K562 (cell line): ENCODE data around the gene C1orf105. TPM values are rescaled to one million over a fixed set of nuclear protein-coding genes. Genes with fewer than 3 reads are reported as not detected.

Source experiments
- ARID4B ChIP-seq: sonication (generic); formaldehyde crosslinking; IDR thresholded peaks from 2 replicates; pipeline ENCODE4 v1.8.0; 2022; ENCODE audit warnings: mild to moderate bottlenecking, missing genetic modification reagents
- CTCF ChIP-seq, 3 experiments: IDR thresholded peaks in 2 of 3; conservative IDR thresholded peaks in 1 of 3; 2 replicates each; pipeline ENCODE4 v1.5.1; 2011 to 2012; ENCODE audit warnings: low read length in 3 of 3, mild to moderate bottlenecking in 3 of 3, control low read depth in 2 of 3, improper control_type of control experiment in 1 of 3, inconsistent platforms in 1 of 3, low read depth in 1 of 3, mixed read lengths in 1 of 3, moderate library complexity in 1 of 3; ENCODE audit not compliant: insufficient read depth in 2 of 3
- E2F6 ChIP-seq, 2 experiments: IDR thresholded peaks; 2 replicates each; pipeline ENCODE4 v1.6.1; 2011; ENCODE audit warnings: borderline replicate concordance in 1 of 2, control low read depth in 1 of 2, low read depth in 1 of 2, low read length in 1 of 2, mild to moderate bottlenecking in 1 of 2, mixed read lengths in 1 of 2, moderate library complexity in 1 of 2; ENCODE audit not compliant: insufficient read depth in 1 of 2, insufficient read length in 1 of 2, poor library complexity in 1 of 2, severe bottlenecking in 1 of 2; ENCODE audit errors: extremely low read depth in 1 of 2
- KAT7 ChIP-seq: sonication (generic); formaldehyde crosslinking; IDR thresholded peaks from 2 replicates; pipeline ENCODE4 v1.8.0; 2022; ENCODE audit warnings: missing genetic modification reagents, mild to moderate bottlenecking, borderline replicate concordance
- MAFF ChIP-seq: IDR thresholded peaks from 2 replicates; pipeline ENCODE4 v1.6.1; 2012; ENCODE audit warnings: low read length, improper control_type of control experiment
- PKNOX1 ChIP-seq: fragments of 450-650 bp; IDR thresholded peaks from 2 replicates; pipeline ENCODE4 v1.6.1; 2016
- PTBP1 ChIP-seq: fragments of 200-400 bp; formaldehyde crosslinking; IDR thresholded peaks from 2 replicates; pipeline ENCODE4 v1.6.1; 2017; ENCODE audit warnings: low read depth, low read length
- RBM14 ChIP-seq: fragments of 200-400 bp; formaldehyde crosslinking; IDR thresholded peaks from 2 replicates; pipeline ENCODE4 v1.6.1; 2018; ENCODE audit warnings: low read depth, mild to moderate bottlenecking, low read length, moderate library complexity, borderline replicate concordance; ENCODE audit not compliant: insufficient read depth
- RERE ChIP-seq: sonication (generic); formaldehyde crosslinking; IDR thresholded peaks from 2 replicates; pipeline ENCODE4 v1.8.0; 2023; ENCODE audit warnings: missing genetic modification reagents, mild to moderate bottlenecking, borderline replicate concordance
- ZNF707 ChIP-seq: fragments of 250-450 bp; sonication (Bioruptor Pico); conservative IDR thresholded peaks from 2 replicates; pipeline ENCODE4 v1.8.0; 2022; ENCODE audit warnings: inconsistent platforms, mild to moderate bottlenecking, moderate library complexity
- polyA plus RNA-seq, 8 experiments: library from polyadenylated mRNA; depleted of rRNA in 4 of 8; stranded (reverse) in 5 of 8; unstranded in 3 of 8; fragments of >200 nt; fragmentation: Nextera tagmentation in 2 of 8; fragmentation: Illumina TruSeq in 1 of 8; extraction: Ambion mirVana in 2 of 8; extraction: Trizol in 1 of 8; gene quantifications; 2 replicates each; pipeline versions ENCODE4 v1.2.1 to v1.2.3, GENCODE V29; 2011 to 2014; ENCODE audit warnings: inconsistent platforms in 1 of 8, missing spikeins in 1 of 8
- total RNA-seq, 7 experiments: library from RNA; depleted of rRNA in 6 of 7; stranded (reverse); fragments of >200 nt in 6 of 7; fragmentation: Illumina TruSeq in 2 of 7; extraction: Trizol in 2 of 7; gene quantifications; 2 replicates each; pipeline versions ENCODE4 v1.2.1 to v1.2.3, GENCODE V29; 2011 to 2021; ENCODE audit warnings: low replicate concordance in 1 of 7

The C1orf105 gene
- total and polyA plus RNA-seq, 9 of the 15 experiments (the other 6 are each of a cell fraction or from before 2014, with no cell fraction given) = 0.08 TPM; not detected in 8

GRCh38 chr1:172443666-172444453 is 23.4 kb downstream of the C1orf105 start, which contains the start of gene PIGC (continued):
- TF ChIP-seq RERE (CRISPR knock-in tag) (0 out of 2 replicates have a peak, but pooled peaks have one; percentile 40), PTBP1 (no peak), ARID4B (CRISPR knock-in tag) (peak; percentile 50; the same call in 1 of the 2 replicates), ZNF707 (CRISPR knock-in tag) (no peak), RBM14 (0 out of 2 replicates have a peak, but pooled peaks have one; percentile 35), KAT7 (CRISPR knock-in tag) (peak; percentile 98), CTCF (IDR thresholded peaks at IDR 0.05 in 2 of 3, conservative IDR thresholded peaks at IDR 0.05 in 1 of 3; ENCODE audit: insufficient read depth in 2 of 3, low read depth in 1 of 3, low read length in 3 of 3) (peak; percentile 94 to 97 (median 96)), PKNOX1 (no peak), MAFF (no peak), E2F6 (IDR thresholded peaks at IDR 0.05; ENCODE audit: borderline replicate concordance in 1 of 2, extremely low read depth in 1 of 2, insufficient read depth in 1 of 2, insufficient read length in 1 of 2, low read depth in 1 of 2, low read length in 1 of 2, poor library complexity in 1 of 2, severe bottlenecking in 1 of 2) (peak; percentile 84 to 89)
